Right lobe of liver (tissue), 4 donors: ENCODE measurements around the gene DDX3X.

Experiments used
- CTCF ChIP-seq, 4 donors: fragments of 200-600 bp in 3 of 4; fragments of 450-650 bp in 1 of 4; IDR thresholded peaks; one replicate each; pipeline versions ENCODE4 v1.5.1 to v1.8.0; 2016 to 2022; ENCODE audit warnings: antibody characterized with exemption in 4 of 4, mild to moderate bottlenecking in 2 of 4
- POLR2A ChIP-seq: fragments of 450-650 bp; IDR thresholded peaks from one replicate; pipeline ENCODE4 v1.6.1; 2017; ENCODE audit warnings: antibody characterized with exemption, mild to moderate bottlenecking
- donor health status: DM: no; HTN: no; CAD: no.
- donor health status: DM: no; HTN: no; CAD: no.
- donor health status: DM: no; HTN: yes; CAD: no.

- no peak for TF ChIP-seq CTCF (IDR thresholded peaks at IDR 0.05)
- no peak for TF ChIP-seq POLR2A
Observed at GRCh38 chrX:41337140-41337539, 3.2 kb downstream of the DDX3X start.
